IPS-15b (cell line): ENCODE measurements around the gene GRM8.

Experiments used
- H3K27me3 ChIP-seq: one replicate; pipeline ENCODE4 v1.6.1; 2013; ENCODE audit warnings: low read length; ENCODE audit not compliant: control insufficient read depth, insufficient read depth
- H3K36me3 ChIP-seq: one replicate; pipeline ENCODE4 v1.6.1; 2013; ENCODE audit warnings: low read length; ENCODE audit not compliant: control insufficient read depth, insufficient read depth
- H3K4me1 ChIP-seq: one replicate; pipeline ENCODE4 v1.6.1; 2013; ENCODE audit warnings: mild to moderate bottlenecking, low read length; ENCODE audit not compliant: control insufficient read depth, insufficient read depth
- H3K4me3 ChIP-seq: one replicate; pipeline ENCODE4 v1.5.1; 2013; ENCODE audit warnings: low read depth, low read length
- H3K9ac ChIP-seq: one replicate; pipeline ENCODE4 v1.6.1; 2013; ENCODE audit warnings: low read depth, mild to moderate bottlenecking, low read length
- H3K9me3 ChIP-seq: one replicate; pipeline ENCODE4 v1.6.1; 2013; ENCODE audit warnings: mild to moderate bottlenecking, low read length; ENCODE audit not compliant: control insufficient read depth, insufficient read depth

Gene GRM8

DNA sequence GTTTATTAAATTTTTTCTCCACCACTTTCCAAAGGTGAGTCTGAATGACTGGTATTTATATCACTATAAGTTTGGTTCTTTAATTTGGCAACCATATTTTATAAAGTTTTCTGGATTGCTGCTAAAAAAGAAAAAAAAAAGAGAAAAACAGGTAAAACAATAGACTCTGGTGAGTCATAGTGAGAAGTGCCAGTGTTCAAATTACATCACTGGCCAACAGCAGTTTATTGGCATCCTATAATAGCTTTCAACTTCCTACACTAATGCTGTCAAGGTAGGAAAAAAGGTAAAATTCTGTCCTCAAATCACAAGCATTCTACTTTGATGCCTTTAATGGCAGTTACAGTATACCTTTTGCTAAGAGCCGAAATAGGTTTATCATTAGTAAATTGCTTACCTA, 808.8 kb downstream of the GRM8 start:
- H3K27me3 ChIP-seq, result no peaks in the 10 kb centered on the region
- no peaks in the 10 kb centered on the region for H3K4me1 ChIP-seq
- no peaks in the 10 kb centered on the region for H3K9me3 ChIP-seq
- H3K4me3 ChIP-seq, result no peak overlapping the region
- no peaks in the 10 kb centered on the region for H3K36me3 ChIP-seq
- H3K9ac ChIP-seq, result no peak overlapping the region

DNA sequence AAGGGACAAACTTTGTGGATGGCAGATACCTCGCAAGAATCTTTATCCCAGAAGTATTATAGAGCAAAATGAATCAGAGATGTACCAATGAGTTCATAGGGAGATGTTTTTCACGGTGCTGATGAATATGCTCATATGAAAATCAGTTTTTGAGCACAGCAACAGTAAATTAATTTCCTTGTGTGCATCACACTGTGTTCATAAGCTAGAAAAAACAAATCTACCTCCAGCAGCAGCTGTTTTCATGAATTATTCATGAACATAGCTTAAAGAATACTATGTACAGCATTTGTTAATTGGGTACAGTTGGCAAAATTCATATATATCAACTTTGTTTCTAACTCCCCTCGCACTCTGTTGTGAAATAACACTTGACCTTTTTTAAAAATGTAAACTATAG, 809.8 kb downstream of the GRM8 start:
- Histone ChIP-seq H3K4me1 (no peaks in the 10 kb centered on the region), H3K9ac (no peak overlapping the region), H3K4me3 (no peak overlapping the region), H3K36me3 (no peaks in the 10 kb centered on the region), H3K27me3 (no peaks in the 10 kb centered on the region), H3K9me3 (no peaks in the 10 kb centered on the region)

DNA sequence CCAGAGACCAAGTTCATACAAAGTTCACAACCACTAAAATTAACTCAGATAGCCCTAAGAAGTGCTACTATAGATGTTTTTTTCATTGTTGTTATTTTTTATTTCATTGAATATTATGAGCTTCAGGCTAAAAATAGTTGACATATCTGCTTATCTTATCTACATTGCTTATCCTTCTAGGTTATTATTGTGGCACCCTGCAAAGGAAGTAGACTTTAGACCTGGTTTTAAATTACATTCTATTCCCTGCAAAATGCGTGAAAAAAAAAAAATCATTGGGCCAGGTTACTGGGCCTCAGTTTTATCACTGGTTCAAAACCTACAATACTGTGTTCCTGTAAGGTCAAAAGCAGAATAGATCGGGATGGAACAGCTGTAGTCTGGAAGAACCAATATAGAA, 811.0 kb downstream of the GRM8 start:
- Histone ChIP-seq H3K9ac (no peak overlapping the region), H3K36me3 (no peaks in the 10 kb centered on the region), H3K9me3 (no peaks in the 10 kb centered on the region), H3K4me1 (no peaks in the 10 kb centered on the region), H3K27me3 (no peaks in the 10 kb centered on the region), H3K4me3 (no peak overlapping the region)

DNA sequence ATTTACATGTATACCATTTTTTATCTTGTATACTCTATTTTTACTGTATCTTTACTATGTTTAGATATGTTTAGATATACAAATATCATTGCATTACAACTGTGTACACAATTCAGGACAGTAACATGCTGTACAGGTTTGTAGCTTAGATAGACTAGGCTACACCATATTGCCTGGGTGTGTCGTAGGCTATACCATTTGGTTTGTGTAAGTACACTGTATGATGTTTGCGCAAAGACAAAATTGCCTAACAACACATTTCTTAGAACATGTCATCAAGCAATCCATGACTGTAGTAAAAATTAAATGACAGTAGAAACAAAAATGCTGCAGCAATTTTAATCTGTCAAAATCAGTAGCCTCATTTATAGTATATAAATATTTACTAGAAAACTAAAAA, 812.2 kb downstream of the GRM8 start:
- Histone ChIP-seq H3K4me3 (no peak overlapping the region), H3K4me1 (no peaks in the 10 kb centered on the region), H3K36me3 (no peaks in the 10 kb centered on the region), H3K9me3 (no peaks in the 10 kb centered on the region), H3K27me3 (no peaks in the 10 kb centered on the region), H3K9ac (no peak overlapping the region)

DNA sequence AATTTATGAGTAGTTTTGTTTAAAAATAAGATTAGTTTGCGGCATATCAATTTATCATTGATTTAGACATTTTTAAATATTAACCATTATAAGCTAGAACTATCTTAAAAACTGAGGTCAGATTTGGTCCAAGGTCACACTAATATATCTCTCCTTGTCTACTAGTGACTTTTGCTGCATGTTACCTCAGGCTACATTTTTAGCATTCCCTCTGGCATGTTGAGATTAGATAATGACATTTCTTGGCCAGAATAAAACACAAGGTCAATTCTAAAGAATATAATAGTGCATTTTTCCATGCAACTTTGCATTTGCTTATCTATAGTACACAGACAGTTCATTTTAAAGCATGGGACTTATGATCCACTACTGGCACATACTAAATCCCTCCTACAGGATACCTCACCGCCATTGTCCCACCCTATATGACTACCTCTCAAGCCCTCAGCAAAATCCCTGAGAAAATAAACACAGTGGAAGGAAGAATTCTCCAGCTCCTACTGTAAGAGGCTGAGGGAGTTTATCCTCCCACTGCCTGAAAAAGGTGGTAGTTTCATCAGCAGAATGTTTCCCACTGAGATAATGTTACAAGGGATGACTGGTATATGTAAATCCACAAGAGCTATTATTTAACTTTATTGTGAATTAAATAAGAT, 816.4 kb downstream of the GRM8 start:
- H3K9me3 ChIP-seq, result no peaks in the 10 kb centered on the region
- H3K36me3 ChIP-seq, result no peaks in the 10 kb centered on the region
- no peaks in the 10 kb centered on the region for H3K27me3 ChIP-seq
- no peaks in the 10 kb centered on the region for H3K4me1 ChIP-seq
- H3K4me3 ChIP-seq, result no peak overlapping the region
- no peak overlapping the region for H3K9ac ChIP-seq

DNA sequence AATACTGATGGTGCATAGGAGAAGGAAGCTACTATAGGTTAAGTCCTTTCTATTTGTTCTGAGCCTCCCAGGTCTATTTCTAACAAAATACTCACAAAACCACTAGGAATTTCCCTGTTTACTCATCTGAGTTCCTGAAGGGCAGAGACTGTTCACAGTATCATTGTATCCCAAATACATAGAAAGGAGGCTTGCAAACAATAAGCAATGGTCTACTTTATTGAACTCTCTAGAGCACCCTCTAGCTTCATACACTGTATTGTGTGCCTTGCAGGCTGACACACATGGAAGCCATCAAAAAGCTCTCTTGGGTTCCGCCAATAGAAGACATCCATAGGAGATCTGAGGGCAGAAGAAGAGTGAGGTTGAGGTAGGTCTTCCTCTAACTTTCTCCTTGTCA, 826.1 kb downstream of the GRM8 start:
- Histone ChIP-seq H3K9me3 (no peaks in the 10 kb centered on the region), H3K36me3 (no peaks in the 10 kb centered on the region), H3K27me3 (no peaks in the 10 kb centered on the region), H3K4me3 (no peak overlapping the region), H3K9ac (no peak overlapping the region), H3K4me1 (no peaks in the 10 kb centered on the region)

DNA sequence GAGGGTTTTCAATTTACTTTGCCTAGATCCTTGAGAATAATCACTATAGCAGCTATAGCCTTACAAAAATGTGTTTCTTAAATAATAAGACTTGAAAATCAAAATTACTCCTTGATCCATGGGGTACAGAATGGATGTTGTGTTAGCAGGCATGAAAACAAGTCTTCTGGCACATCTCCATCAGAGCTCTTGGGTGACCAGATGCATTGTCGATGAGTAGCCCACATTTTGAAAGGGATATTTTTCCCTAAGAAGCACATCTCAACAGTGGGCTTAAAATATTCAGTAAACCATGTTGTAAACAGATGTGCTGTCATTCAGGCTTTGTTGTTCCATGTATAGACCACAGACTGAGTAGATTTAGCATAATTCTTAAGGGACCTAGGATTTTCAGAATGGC, 827.8 kb downstream of the GRM8 start:
- Histone ChIP-seq H3K4me3 (no peak overlapping the region), H3K4me1 (no peaks in the 10 kb centered on the region), H3K9me3 (no peaks in the 10 kb centered on the region), H3K9ac (no peak overlapping the region), H3K36me3 (no peaks in the 10 kb centered on the region), H3K27me3 (no peaks in the 10 kb centered on the region)

DNA sequence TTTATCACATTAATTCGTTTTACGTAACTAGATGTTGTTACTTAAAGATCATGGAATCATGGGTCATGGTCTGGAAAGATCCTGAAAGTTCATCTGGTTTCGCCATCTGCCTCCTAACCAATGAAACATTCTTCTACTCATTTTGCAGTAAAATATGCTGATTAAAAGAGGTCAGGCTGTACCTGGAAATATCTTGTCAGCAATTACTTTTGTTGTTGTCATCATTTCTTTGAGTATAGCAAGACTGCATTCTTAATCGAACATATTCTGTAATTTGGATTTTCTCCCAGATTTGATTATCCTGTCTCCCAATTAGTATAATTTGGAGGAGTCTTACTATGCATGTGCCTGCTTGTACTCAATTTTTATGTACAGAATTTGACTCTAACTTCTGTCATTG, 833.7 kb downstream of the GRM8 start:
- no peak overlapping the region for H3K4me3 ChIP-seq
- H3K9ac ChIP-seq, result no peak overlapping the region
- H3K27me3 ChIP-seq, result no peaks in the 10 kb centered on the region
- H3K36me3 ChIP-seq, result no peaks in the 10 kb centered on the region
- H3K9me3 ChIP-seq, result no peaks in the 10 kb centered on the region
- no peaks in the 10 kb centered on the region for H3K4me1 ChIP-seq

DNA sequence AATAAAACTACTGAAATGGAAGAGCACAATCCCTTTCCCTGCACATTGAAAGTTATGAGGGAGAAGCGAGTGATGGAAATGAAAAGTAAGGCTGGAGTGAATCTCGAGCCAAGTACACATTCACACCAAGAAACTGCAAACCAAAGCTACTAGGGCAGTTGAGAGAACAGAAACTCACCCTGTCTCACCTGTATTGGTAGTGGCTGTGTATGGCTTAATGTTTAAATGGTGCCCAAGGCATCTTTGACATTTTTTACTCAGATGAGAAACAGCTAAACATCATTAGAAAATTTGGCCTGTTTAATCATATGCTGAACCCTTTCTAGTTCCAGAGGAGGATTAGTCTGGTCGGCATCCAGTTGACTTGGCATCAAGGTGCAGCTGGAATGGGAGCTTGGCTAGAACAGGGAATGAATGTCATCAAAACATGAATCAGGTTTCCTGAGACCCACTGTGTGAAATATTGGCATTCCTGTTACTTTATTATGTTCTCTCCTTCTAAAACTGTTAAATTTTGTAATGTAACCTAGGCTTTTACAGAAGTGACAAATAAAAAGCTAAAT, 840.8 kb downstream of the GRM8 start:
- no peak overlapping the region for H3K4me3 ChIP-seq
- H3K36me3 ChIP-seq, result no peaks in the 10 kb centered on the region
- no peaks in the 10 kb centered on the region for H3K9me3 ChIP-seq
- H3K27me3 ChIP-seq, result no peaks in the 10 kb centered on the region
- H3K4me1 ChIP-seq, result no peaks in the 10 kb centered on the region
- no peak overlapping the region for H3K9ac ChIP-seq

DNA sequence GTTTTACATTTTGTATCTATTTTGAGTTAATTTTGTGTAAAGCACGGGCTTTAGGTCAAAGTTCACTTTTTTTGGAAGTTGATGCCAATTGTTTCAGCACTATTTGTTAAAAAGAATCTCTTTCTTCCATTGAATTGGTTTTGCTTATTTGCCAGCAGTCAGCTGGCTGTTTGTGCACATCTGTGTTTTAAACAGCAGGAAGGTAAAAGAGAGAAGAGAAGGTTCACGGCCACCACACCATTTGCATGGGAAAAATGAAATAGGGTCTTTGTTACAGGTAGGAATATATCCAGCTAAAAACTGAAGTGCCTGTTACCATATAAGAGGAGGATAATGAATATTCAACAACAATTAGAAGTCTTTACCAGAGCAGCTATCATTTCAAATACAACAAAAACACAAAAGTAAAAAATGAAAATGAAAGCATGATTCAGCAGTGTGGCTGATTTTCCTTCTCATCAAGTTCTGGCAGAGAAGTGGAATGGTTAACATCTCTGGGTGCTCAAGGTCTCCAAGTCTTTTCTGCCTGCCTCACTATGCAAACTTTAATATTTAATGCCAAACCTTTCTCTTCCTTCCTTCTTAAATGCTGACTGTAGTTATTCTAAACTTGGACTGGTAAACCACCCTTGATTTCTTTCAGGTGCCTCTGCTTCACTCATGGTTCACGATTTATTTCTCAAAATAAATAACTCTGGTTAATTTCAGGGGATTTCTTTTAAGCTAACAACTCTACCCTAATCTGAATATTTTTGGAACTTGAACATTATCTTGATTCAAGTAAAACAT, 841.5 kb downstream of the GRM8 start:
- H3K9ac ChIP-seq, result no peak overlapping the region
- H3K27me3 ChIP-seq, result no peaks in the 10 kb centered on the region
- H3K9me3 ChIP-seq, result no peaks in the 10 kb centered on the region
- no peaks in the 10 kb centered on the region for H3K36me3 ChIP-seq
- H3K4me1 ChIP-seq, result no peaks in the 10 kb centered on the region
- no peak overlapping the region for H3K4me3 ChIP-seq

DNA sequence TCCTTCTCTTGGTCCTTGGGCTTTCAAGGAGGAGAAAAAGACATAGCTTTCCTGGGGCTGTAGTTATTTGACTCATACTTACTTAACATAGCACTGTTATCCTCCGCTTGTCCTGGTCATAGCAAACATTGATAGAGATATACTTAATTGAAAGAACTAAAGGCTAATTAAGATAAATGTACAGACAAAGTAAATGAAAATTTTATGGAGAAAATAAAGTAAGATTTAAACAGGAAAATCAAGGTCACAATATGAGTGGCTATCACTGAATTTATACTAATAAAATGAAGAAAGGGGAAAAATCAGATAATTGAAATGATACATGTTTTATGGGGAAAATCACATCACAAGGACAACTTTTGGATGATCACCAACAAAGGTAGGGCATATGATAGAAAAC, 849.7 kb downstream of the GRM8 start:
- Histone ChIP-seq H3K4me3 (no peak overlapping the region), H3K9me3 (no peaks in the 10 kb centered on the region), H3K27me3 (no peaks in the 10 kb centered on the region), H3K9ac (no peak overlapping the region), H3K4me1 (no peaks in the 10 kb centered on the region), H3K36me3 (no peaks in the 10 kb centered on the region)

DNA sequence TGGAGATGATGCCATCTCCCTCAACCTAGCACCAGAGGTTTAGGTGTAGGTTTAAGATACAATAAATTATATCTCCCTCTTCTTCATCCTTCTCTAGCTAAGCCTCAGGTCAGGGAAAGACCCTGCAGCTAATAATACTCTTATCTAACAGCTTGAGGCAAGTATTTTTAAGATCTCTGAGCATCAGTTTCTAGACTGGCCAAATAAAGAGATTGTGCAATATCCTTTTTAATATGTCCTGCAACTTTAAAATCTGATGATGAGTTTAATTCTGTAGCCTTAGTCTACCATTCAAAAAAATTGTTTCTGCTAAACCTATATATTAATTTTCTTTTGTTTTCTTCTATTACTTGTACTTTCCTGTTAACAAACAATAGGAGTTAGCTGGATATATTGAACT, 850.8 kb downstream of the GRM8 start:
- H3K4me3 ChIP-seq, result no peak overlapping the region
- no peaks in the 10 kb centered on the region for H3K36me3 ChIP-seq
- H3K4me1 ChIP-seq, result no peaks in the 10 kb centered on the region
- H3K27me3 ChIP-seq, result no peaks in the 10 kb centered on the region
- H3K9me3 ChIP-seq, result no peaks in the 10 kb centered on the region
- no peak overlapping the region for H3K9ac ChIP-seq
